ENCODE results near the gene WDR46. TPM values are rescaled to one million over a fixed set of nuclear protein-coding genes. Genes with fewer than 3 reads are reported as not detected.

The WDR46 gene
- total and polyA plus RNA-seq, 2 of the 13 experiments (the other 11 are each of a cell fraction or from before 2014, with no cell fraction given) = 47.4 to 105 TPM

DNA sequence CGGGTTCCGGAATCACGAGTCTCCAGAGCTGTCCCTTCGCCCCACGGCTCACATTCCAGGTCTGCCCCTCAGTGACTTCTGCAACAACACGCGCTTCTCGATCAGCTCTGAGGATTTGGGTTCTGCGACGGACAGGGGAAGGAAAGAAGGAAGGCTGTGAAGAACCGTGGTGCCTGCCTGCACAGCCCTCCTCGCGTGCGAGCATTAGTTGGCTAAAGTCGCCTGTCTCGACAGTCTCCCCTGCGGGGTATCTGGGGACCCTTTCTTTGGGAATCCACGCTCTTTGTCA lies 40.5 kb downstream of the WDR46 start (continued):
- TF ChIP-seq TOPORS (CRISPR knock-in tag; IDR thresholded peaks at IDR 0.05) (no peak), IRX3 (CRISPR knock-in tag; IDR thresholded peaks at IDR 0.05; ENCODE audit: borderline replicate concordance, low read depth) (no peak), PCBP2 (optimal IDR thresholded peaks at IDR 0.05; ENCODE audit: low read depth, low read length, poor library complexity, severe bottlenecking) (no peak), NR2F2 (IDR thresholded peaks at IDR 0.05; ENCODE audit: borderline replicate concordance, low read depth) (no peak), ZNF83 (CRISPR knock-in tag; IDR thresholded peaks at IDR 0.05; ENCODE audit: borderline replicate concordance) (0 out of 2 replicates have a peak, but pooled peaks have one; percentile 45), AKAP8 (CRISPR knock-in tag; IDR thresholded peaks at IDR 0.05) (no peak), ZNF343 (CRISPR knock-in tag; IDR thresholded peaks at IDR 0.05) (peak; percentile 79; the same call in 1 of the 2 replicates), ZBTB7A (CRISPR knock-in tag; IDR thresholded peaks at IDR 0.05) (0 out of 2 replicates have a peak, but pooled peaks have one; percentile 2), ZNF138 (CRISPR knock-in tag; IDR thresholded peaks at IDR 0.05; ENCODE audit: low read depth) (no peak), TEAD2 (CRISPR knock-in tag; IDR thresholded peaks at IDR 0.05) (no peak), HNRNPK (IDR thresholded peaks at IDR 0.05; ENCODE audit: low read depth, low read length, poor library complexity, severe bottlenecking) (no peak)
- TF ChIP-seq, protein P1, sequence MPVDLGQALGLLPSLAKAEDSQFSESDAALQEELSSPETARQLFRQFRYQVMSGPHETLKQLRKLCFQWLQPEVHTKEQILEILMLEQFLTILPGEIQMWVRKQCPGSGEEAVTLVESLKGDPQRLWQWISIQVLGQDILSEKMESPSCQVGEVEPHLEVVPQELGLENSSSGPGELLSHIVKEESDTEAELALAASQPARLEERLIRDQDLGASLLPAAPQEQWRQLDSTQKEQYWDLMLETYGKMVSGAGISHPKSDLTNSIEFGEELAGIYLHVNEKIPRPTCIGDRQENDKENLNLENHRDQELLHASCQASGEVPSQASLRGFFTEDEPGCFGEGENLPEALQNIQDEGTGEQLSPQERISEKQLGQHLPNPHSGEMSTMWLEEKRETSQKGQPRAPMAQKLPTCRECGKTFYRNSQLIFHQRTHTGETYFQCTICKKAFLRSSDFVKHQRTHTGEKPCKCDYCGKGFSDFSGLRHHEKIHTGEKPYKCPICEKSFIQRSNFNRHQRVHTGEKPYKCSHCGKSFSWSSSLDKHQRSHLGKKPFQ (CRISPR knock-in tag; IDR thresholded peaks at IDR 0.05; ENCODE audit: insufficient replicate concordance) = no peak
- TF ChIP-seq, protein P2, sequence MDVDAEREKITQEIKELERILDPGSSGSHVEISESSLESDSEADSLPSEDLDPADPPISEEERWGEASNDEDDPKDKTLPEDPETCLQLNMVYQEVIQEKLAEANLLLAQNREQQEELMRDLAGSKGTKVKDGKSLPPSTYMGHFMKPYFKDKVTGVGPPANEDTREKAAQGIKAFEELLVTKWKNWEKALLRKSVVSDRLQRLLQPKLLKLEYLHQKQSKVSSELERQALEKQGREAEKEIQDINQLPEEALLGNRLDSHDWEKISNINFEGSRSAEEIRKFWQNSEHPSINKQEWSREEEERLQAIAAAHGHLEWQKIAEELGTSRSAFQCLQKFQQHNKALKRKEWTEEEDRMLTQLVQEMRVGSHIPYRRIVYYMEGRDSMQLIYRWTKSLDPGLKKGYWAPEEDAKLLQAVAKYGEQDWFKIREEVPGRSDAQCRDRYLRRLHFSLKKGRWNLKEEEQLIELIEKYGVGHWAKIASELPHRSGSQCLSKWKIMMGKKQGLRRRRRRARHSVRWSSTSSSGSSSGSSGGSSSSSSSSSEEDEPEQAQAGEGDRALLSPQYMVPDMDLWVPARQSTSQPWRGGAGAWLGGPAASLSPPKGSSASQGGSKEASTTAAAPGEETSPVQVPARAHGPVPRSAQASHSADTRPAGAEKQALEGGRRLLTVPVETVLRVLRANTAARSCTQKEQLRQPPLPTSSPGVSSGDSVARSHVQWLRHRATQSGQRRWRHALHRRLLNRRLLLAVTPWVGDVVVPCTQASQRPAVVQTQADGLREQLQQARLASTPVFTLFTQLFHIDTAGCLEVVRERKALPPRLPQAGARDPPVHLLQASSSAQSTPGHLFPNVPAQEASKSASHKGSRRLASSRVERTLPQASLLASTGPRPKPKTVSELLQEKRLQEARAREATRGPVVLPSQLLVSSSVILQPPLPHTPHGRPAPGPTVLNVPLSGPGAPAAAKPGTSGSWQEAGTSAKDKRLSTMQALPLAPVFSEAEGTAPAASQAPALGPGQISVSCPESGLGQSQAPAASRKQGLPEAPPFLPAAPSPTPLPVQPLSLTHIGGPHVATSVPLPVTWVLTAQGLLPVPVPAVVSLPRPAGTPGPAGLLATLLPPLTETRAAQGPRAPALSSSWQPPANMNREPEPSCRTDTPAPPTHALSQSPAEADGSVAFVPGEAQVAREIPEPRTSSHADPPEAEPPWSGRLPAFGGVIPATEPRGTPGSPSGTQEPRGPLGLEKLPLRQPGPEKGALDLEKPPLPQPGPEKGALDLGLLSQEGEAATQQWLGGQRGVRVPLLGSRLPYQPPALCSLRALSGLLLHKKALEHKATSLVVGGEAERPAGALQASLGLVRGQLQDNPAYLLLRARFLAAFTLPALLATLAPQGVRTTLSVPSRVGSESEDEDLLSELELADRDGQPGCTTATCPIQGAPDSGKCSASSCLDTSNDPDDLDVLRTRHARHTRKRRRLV (CRISPR knock-in tag; IDR thresholded peaks at IDR 0.05) = no peak
- TF ChIP-seq, protein P3, sequence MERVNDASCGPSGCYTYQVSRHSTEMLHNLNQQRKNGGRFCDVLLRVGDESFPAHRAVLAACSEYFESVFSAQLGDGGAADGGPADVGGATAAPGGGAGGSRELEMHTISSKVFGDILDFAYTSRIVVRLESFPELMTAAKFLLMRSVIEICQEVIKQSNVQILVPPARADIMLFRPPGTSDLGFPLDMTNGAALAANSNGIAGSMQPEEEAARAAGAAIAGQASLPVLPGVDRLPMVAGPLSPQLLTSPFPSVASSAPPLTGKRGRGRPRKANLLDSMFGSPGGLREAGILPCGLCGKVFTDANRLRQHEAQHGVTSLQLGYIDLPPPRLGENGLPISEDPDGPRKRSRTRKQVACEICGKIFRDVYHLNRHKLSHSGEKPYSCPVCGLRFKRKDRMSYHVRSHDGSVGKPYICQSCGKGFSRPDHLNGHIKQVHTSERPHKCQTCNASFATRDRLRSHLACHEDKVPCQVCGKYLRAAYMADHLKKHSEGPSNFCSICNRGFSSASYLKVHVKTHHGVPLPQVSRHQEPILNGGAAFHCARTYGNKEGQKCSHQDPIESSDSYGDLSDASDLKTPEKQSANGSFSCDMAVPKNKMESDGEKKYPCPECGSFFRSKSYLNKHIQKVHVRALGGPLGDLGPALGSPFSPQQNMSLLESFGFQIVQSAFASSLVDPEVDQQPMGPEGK (CRISPR knock-in tag; IDR thresholded peaks at IDR 0.05) = no peak
- TF ChIP-seq, protein P4, sequence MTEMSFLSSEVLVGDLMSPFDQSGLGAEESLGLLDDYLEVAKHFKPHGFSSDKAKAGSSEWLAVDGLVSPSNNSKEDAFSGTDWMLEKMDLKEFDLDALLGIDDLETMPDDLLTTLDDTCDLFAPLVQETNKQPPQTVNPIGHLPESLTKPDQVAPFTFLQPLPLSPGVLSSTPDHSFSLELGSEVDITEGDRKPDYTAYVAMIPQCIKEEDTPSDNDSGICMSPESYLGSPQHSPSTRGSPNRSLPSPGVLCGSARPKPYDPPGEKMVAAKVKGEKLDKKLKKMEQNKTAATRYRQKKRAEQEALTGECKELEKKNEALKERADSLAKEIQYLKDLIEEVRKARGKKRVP (CRISPR knock-in tag; IDR thresholded peaks at IDR 0.05) = no peak
- TF ChIP-seq, protein P5, sequence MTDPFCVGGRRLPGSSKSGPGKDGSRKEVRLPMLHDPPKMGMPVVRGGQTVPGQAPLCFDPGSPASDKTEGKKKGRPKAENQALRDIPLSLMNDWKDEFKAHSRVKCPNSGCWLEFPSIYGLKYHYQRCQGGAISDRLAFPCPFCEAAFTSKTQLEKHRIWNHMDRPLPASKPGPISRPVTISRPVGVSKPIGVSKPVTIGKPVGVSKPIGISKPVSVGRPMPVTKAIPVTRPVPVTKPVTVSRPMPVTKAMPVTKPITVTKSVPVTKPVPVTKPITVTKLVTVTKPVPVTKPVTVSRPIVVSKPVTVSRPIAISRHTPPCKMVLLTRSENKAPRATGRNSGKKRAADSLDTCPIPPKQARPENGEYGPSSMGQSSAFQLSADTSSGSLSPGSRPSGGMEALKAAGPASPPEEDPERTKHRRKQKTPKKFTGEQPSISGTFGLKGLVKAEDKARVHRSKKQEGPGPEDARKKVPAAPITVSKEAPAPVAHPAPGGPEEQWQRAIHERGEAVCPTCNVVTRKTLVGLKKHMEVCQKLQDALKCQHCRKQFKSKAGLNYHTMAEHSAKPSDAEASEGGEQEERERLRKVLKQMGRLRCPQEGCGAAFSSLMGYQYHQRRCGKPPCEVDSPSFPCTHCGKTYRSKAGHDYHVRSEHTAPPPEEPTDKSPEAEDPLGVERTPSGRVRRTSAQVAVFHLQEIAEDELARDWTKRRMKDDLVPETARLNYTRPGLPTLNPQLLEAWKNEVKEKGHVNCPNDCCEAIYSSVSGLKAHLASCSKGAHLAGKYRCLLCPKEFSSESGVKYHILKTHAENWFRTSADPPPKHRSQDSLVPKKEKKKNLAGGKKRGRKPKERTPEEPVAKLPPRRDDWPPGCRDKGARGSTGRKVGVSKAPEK (CRISPR knock-in tag; IDR thresholded peaks at IDR 0.05; ENCODE audit: borderline replicate concordance) = peak; percentile 74; the same call in 1 of the 2 replicates
